ENCODE results near the gene HLA-G. TPM values are rescaled to one million over a fixed set of nuclear protein-coding genes. Genes with fewer than 3 reads are reported as not detected.

Gene HLA-G
- total RNA-seq, 1 donor from 2014 or later = not detected

- Histone ChIP-seq H3K4me2 (no peak overlapping the region), H3K27me3 (peaks cover 57% of the 10 kb centered on the region)
- peaks cover 9% of the 10 kb centered on the region for H3K9me3 Mint-ChIP-seq
Measured at GRCh38 chr6:29790626-29791025, 37.0 kb upstream of the HLA-G start.

GRCh38 chr6:29791162-29791561, 36.5 kb upstream of the HLA-G start:
- no peak overlapping the region for H2AFZ ChIP-seq (replicated peaks)
- no peaks in the 10 kb centered on the region for H3K36me3 Mint-ChIP-seq
- no peak overlapping the region for H3K27ac ChIP-seq
- no peak overlapping the region for H3K4me2 ChIP-seq
- no peaks in the 10 kb centered on the region for H4K20me1 ChIP-seq (ENCODE audit: low read depth)
- peaks cover 5% of the 10 kb centered on the region for H3K4me1 Mint-ChIP-seq
- H3F3A ChIP-seq (ENCODE audit: low read depth) = no peaks in the 10 kb centered on the region
- no peaks in the 10 kb centered on the region for H3K4me1 ChIP-seq
- H3K9ac ChIP-seq = no peak overlapping the region
- peaks cover 62% of the 10 kb centered on the region for H3K27me3 ChIP-seq
- TF ChIP-seq CTCF (IDR thresholded peaks at IDR 0.05) = no peak
- TF ChIP-seq EZH2 (IDR thresholded peaks at IDR 0.05) = no peak
- TF ChIP-seq EZH2phosphoT487 (IDR thresholded peaks at IDR 0.05) = no peak
- H3K9me3 Mint-ChIP-seq = peaks cover 9% of the 10 kb centered on the region
- H3K9me3 ChIP-seq (ENCODE audit: low read depth) = no peaks in the 10 kb centered on the region
- no peak overlapping the region for H3K27ac Mint-ChIP-seq
- no peak for DNase-seq (ENCODE audit: low spot score)
- peak overlapping the region; percentile 59 for H3K4me3 Mint-ChIP-seq
- H3K36me3 ChIP-seq = no peaks in the 10 kb centered on the region
- peaks cover 48% of the 10 kb centered on the region for H3K27me3 Mint-ChIP-seq (ENCODE audit: insufficient read depth, low read depth)
- no peaks in the 10 kb centered on the region for H3K79me2 ChIP-seq (ENCODE audit: low read depth)
- no peak overlapping the region for H3K4me3 ChIP-seq

More at GRCh38 chr6:29790626-29791025, 37.0 kb upstream of the HLA-G start:
- H3K36me3 Mint-ChIP-seq = no peaks in the 10 kb centered on the region
- Histone ChIP-seq H3K79me2 (ENCODE audit: low read depth) (no peaks in the 10 kb centered on the region), H3K27ac (no peak overlapping the region), H2AFZ (replicated peaks) (no peak overlapping the region), H3K4me1 (no peaks in the 10 kb centered on the region), H3K4me3 (no peak overlapping the region), H3K36me3 (no peaks in the 10 kb centered on the region), H3K9ac (no peak overlapping the region), H3F3A (ENCODE audit: low read depth) (no peaks in the 10 kb centered on the region), H4K20me1 (ENCODE audit: low read depth) (no peaks in the 10 kb centered on the region), H3K9me3 (ENCODE audit: low read depth) (no peaks in the 10 kb centered on the region)
- TF ChIP-seq CTCF (IDR thresholded peaks at IDR 0.05) = no peak
- no peak for TF ChIP-seq EZH2 (IDR thresholded peaks at IDR 0.05)
- no peak for TF ChIP-seq EZH2phosphoT487 (IDR thresholded peaks at IDR 0.05)
- DNase-seq (ENCODE audit: low spot score) = no peak
- H3K27me3 Mint-ChIP-seq (ENCODE audit: insufficient read depth, low read depth) = peaks cover 48% of the 10 kb centered on the region
- peaks cover 5% of the 10 kb centered on the region for H3K4me1 Mint-ChIP-seq
- no peak overlapping the region for H3K4me3 Mint-ChIP-seq
- no peak overlapping the region for H3K27ac Mint-ChIP-seq

- Histone ChIP-seq H3F3A (ENCODE audit: low read depth) (no peaks in the 10 kb centered on the region), H3K27ac (no peak overlapping the region), H3K4me3 (peak overlapping the region; percentile 63), H3K9me3 (ENCODE audit: low read depth) (no peaks in the 10 kb centered on the region), H3K9ac (no peak overlapping the region), H2AFZ (replicated peaks) (peak overlapping the region; percentile 97), H3K36me3 (no peaks in the 10 kb centered on the region), H3K27me3 (peaks cover 68% of the 10 kb centered on the region), H3K79me2 (ENCODE audit: low read depth) (no peaks in the 10 kb centered on the region), H3K4me1 (no peaks in the 10 kb centered on the region), H3K4me2 (peak overlapping the region; percentile 95), H4K20me1 (ENCODE audit: low read depth) (no peaks in the 10 kb centered on the region)
- no peak for TF ChIP-seq CTCF (IDR thresholded peaks at IDR 0.05)
- no peak for TF ChIP-seq EZH2 (IDR thresholded peaks at IDR 0.05)
- no peak for TF ChIP-seq EZH2phosphoT487 (IDR thresholded peaks at IDR 0.05)
- Mint-ChIP-seq H3K36me3 (no peaks in the 10 kb centered on the region), H3K27me3 (ENCODE audit: insufficient read depth, low read depth) (peaks cover 48% of the 10 kb centered on the region), H3K4me3 (peak overlapping the region; percentile 59), H3K27ac (no peak overlapping the region), H3K4me1 (peaks cover 5% of the 10 kb centered on the region), H3K9me3 (peaks cover 9% of the 10 kb centered on the region)
- no peak for DNase-seq (ENCODE audit: low spot score)
Measured at GRCh38 chr6:29791786-29792122, 35.9 kb upstream of the HLA-G start.

Measured in neural progenitor cell (in vitro differentiated cells).